K562 (cell line): Measurements from ENCODE around the gene SPATA20. TPM values are rescaled to one million over a fixed set of nuclear protein-coding genes. Genes with fewer than 3 reads are reported as not detected.

Source experiments
- ATAC-seq: fragments of 200-7000 bp; cut with Tn5 transposase; 3 replicates; pipeline ENCODE4 v1.9.1; 2020; ENCODE audit warnings: moderate library complexity
- BruUV-seq: library from RNA; stranded (reverse); fragments of 400-500 nt; replicated peaks from 2 replicates; lab custom pipeline; 2021; lab: Mats Ljungman, UMichigan
- CTCF ChIA-PET: fragments of 300-600 bp; formaldehyde crosslinking; extraction: SDS; loops from one replicate; lab custom pipeline; 2021; ENCODE audit warnings: low intra/inter-chr PET ratio; lab: Yijun Ruan, JAX
- POLR2A ChIA-PET: fragments of 300-600, 350-650 bp; sonication (Branson Sonifier 250); formaldehyde crosslinking; extraction: SDS; loops from one replicate; lab custom pipeline; 2021; ENCODE audit warnings: antibody characterized with exemption, inconsistent platforms; lab: Yijun Ruan, JAX
- DNase-seq, 4 experiments: peaks; one replicate each; pipeline versions ENCODE4 v3.0.0 to v3.0.0-alpha.2; 2011 to 2018; ENCODE audit warnings: low spot score in 3 of 4, mixed read lengths in 3 of 4; ENCODE audit errors: extremely low read depth in 1 of 4
- FAIRE-seq: peaks from 2 replicates; lab custom pipeline; 2011; peaks lifted over from hg19 to GRCh38; lab: Jason Lieb, UNC
- H2AFZ ChIP-seq: 2 replicates; pipeline ENCODE4 v1.6.0; 2011; ENCODE audit warnings: low read depth, low read length, control low read depth, inconsistent platforms
- H3K27ac ChIP-seq: fragments of 200-600 bp; 3 replicates; pipeline ENCODE4 v1.8.0; 2011; ENCODE audit warnings: low read depth, mild to moderate bottlenecking, control low read depth, inconsistent platforms, low read length, moderate library complexity, mixed read lengths; ENCODE audit errors: extremely low read depth
- H3K27me3 ChIP-seq, 2 experiments: fragments of 300-600 bp in 1 of 2; 2 replicates in 1 of 2; 3 replicates in 1 of 2; pipeline versions ENCODE4 v1.6.0 to v1.8.0; 2011; ENCODE audit warnings: inconsistent platforms in 2 of 2, low read length in 2 of 2, mild to moderate bottlenecking in 1 of 2, mixed read lengths in 1 of 2, moderate library complexity in 1 of 2; ENCODE audit not compliant: control insufficient read depth in 2 of 2, insufficient read depth in 2 of 2
- H3K36me3 ChIP-seq: fragments of 300-600 bp; 3 replicates; pipeline ENCODE4 v1.8.0; 2011; ENCODE audit warnings: mild to moderate bottlenecking, low read length, inconsistent platforms; ENCODE audit not compliant: control insufficient read depth, insufficient read depth
- H3K4me1 ChIP-seq, 2 experiments: fragments of 200-600 bp in 1 of 2; replicated peaks in 1 of 2; 2 replicates in 1 of 2; 3 replicates in 1 of 2; pipeline versions ENCODE4 v1.5.1 to v1.8.0; 2011; ENCODE audit warnings: inconsistent platforms in 2 of 2, low read length in 2 of 2, mild to moderate bottlenecking in 1 of 2, mixed read lengths in 1 of 2, moderate library complexity in 1 of 2; ENCODE audit not compliant: control insufficient read depth in 2 of 2, insufficient read depth in 2 of 2
- H3K4me2 ChIP-seq: 2 replicates; pipeline ENCODE4 v1.6.1; 2011; ENCODE audit warnings: low read length, control low read depth, inconsistent platforms, mixed read lengths; ENCODE audit not compliant: insufficient read depth
- H3K4me3 ChIP-seq: fragments of 200-600 bp; sonication (generic), shearing (Covaris generic); 2 replicates; pipeline ENCODE4 v1.5.1; 2016; ENCODE audit warnings: control low read depth, inconsistent platforms
- H3K79me2 ChIP-seq: fragments of 200-600 bp; 3 replicates; pipeline ENCODE4 v1.8.0; 2011; ENCODE audit warnings: low read length, inconsistent platforms; ENCODE audit not compliant: control insufficient read depth, insufficient read depth
- H3K9ac ChIP-seq, 2 experiments: 2 replicates each; pipeline versions ENCODE4 v1.6.0 to v1.6.1; 2011; ENCODE audit warnings: low read depth in 2 of 2, low read length in 2 of 2, control low read depth in 1 of 2, inconsistent platforms in 1 of 2, mild to moderate bottlenecking in 1 of 2, mixed read lengths in 1 of 2; ENCODE audit not compliant: insufficient read depth in 1 of 2
- H3K9me1 ChIP-seq: one replicate; pipeline ENCODE4 v1.6.0; 2011; ENCODE audit warnings: inconsistent platforms, mild to moderate bottlenecking, low read length, moderate library complexity; ENCODE audit not compliant: control insufficient read depth, insufficient read depth
- H3K9me3 ChIP-seq: replicated peaks from 2 replicates; pipeline ENCODE4 v1.5.1; 2011; ENCODE audit warnings: low read depth, low read length, inconsistent platforms; ENCODE audit not compliant: control insufficient read depth, insufficient read depth
- H4K20me1 ChIP-seq: replicated peaks from 2 replicates; pipeline ENCODE4 v1.6.1; 2011; ENCODE audit warnings: low read length, inconsistent platforms, mixed read lengths; ENCODE audit not compliant: control insufficient read depth, insufficient read depth
- BCOR ChIP-seq: fragments of 450-650 bp; IDR thresholded peaks from 2 replicates; pipeline ENCODE4 v1.6.1; 2016
- POLR2B ChIP-seq: fragments of 450-650 bp; IDR thresholded peaks from 2 replicates; pipeline ENCODE4 v1.6.1; 2018; ENCODE audit warnings: low read depth; ENCODE audit not compliant: partially characterized antibody
- RBM17 ChIP-seq: fragments of 200-400 bp; formaldehyde crosslinking; IDR thresholded peaks from 2 replicates; pipeline ENCODE4 v1.6.1; 2017; ENCODE audit warnings: low read depth, mild to moderate bottlenecking, low read length, borderline replicate concordance
- RBM25 ChIP-seq: fragments of 200-400 bp; formaldehyde crosslinking; IDR thresholded peaks from 2 replicates; pipeline ENCODE4 v1.6.1; 2018; ENCODE audit warnings: low read length, low read depth, moderate library complexity; ENCODE audit not compliant: severe bottlenecking
- SAFB ChIP-seq: fragments of 200-400 bp; formaldehyde crosslinking; IDR thresholded peaks from 2 replicates; pipeline ENCODE4 v1.6.1; 2017; ENCODE audit warnings: low read depth, low read length, borderline replicate concordance
- ZFP36 ChIP-seq: fragments of 150-350 bp; IDR thresholded peaks from 2 replicates; pipeline ENCODE4 v1.6.1; 2018; ENCODE audit warnings: low read length, low read depth; ENCODE audit not compliant: partially characterized antibody
- ZNF395 ChIP-seq: fragments of 200-800 bp; sonication (Bioruptor generic); IDR thresholded peaks from 2 replicates; pipeline ENCODE4 v1.6.1; 2017; ENCODE audit warnings: missing genetic modification characterization, missing compliant biosample characterization
- WGBS: fragments of 100-300 bp; shearing (Covaris generic); methylation state at CpG from one replicate; pipeline ENCODE4 v1.1.6; 2016; ENCODE audit warnings: low coverage, mixed read lengths; ENCODE audit not compliant: insufficient coverage; ENCODE audit errors: missing lambda C conversion rate; 5-methylcytosine and 5-hydroxymethylcytosine counted together
- in situ Hi-C: fragments of 300-500 bp; cut with MboI; formaldehyde crosslinking; loops from 4 replicates; pipeline ENCODE4 v1.15.0; 2018; ENCODE audit warnings: inconsistent platforms, mixed read lengths
- intact Hi-C: fragments of 100-400 bp; cut with micrococcal nuclease; formaldehyde crosslinking; loops from 2 replicates; pipeline ENCODE4 v1.14.2; 2022
- polyA plus RNA-seq, 8 experiments: library from polyadenylated mRNA; depleted of rRNA in 4 of 8; stranded (reverse) in 5 of 8; unstranded in 3 of 8; fragments of >200 nt; fragmentation: Nextera tagmentation in 2 of 8; fragmentation: Illumina TruSeq in 1 of 8; extraction: Ambion mirVana in 2 of 8; extraction: Trizol in 1 of 8; gene quantifications; 2 replicates each; pipeline versions ENCODE4 v1.2.1 to v1.2.3, GENCODE V29; 2011 to 2014; ENCODE audit warnings: inconsistent platforms in 1 of 8, missing spikeins in 1 of 8
- total RNA-seq, 7 experiments: library from RNA; depleted of rRNA in 6 of 7; stranded (reverse); fragments of >200 nt in 6 of 7; fragmentation: Illumina TruSeq in 2 of 7; extraction: Trizol in 2 of 7; gene quantifications; 2 replicates each; pipeline versions ENCODE4 v1.2.1 to v1.2.3, GENCODE V29; 2011 to 2021; ENCODE audit warnings: low replicate concordance in 1 of 7

Gene SPATA20
- total and polyA plus RNA-seq, 9 of the 15 experiments (the other 6 are each of a cell fraction or from before 2014, with no cell fraction given) = 0.08 to 4.0 (median 1.5) TPM

GRCh38 chr17:50539762-50540559, 7.0 kb upstream of the SPATA20 start:
- no peak for FAIRE-seq
- in situ Hi-C loops = loop anchor here (10.0 kb wide), 1 partner anchor 415 kb away; no protein-coding TSS in a partner anchor
- Histone ChIP-seq H3K4me2 (no peak overlapping the region), H4K20me1 (0 out of 2 replicates have a peak, but pooled peaks cover 7% of the 10 kb centered on the region), H3K79me2 (no peaks in the 10 kb centered on the region), H3K9me3 (no peaks in the 10 kb centered on the region), H3K4me3 (no peak overlapping the region)
- TF ChIP-seq RBM17 = no peak
- 0 out of 2 replicates have a peak, but pooled peaks have one; percentile 63 for TF ChIP-seq BCOR
- TF ChIP-seq ZFP36 = peak; percentile 48
- TF ChIP-seq ZNF395 = no peak
- TF ChIP-seq POLR2B = no peak
- TF ChIP-seq RBM25 = peak; percentile 71
- TF ChIP-seq SAFB = no peak
- TF ChIP-seq, all 486 proteins: peak for 3
- 0 out of 4 replicates have a peak overlapping the region, but pooled peaks of 1 of the 2 experiments have one; percentile 18 for H3K9ac ChIP-seq
- POLR2A ChIA-PET = interaction anchor here (0.7 kb wide), 1 partner anchor 27 kb away, joined by 3 read pairs; no protein-coding TSS in a partner anchor
- no peak overlapping the region for H3K27ac ChIP-seq
- WGBS = 51% methylated on average over 14 of the region's 15 CpGs
- intact Hi-C loops = no loop called here
- H2AFZ ChIP-seq = no peak overlapping the region
- H3K36me3 ChIP-seq = no peaks in the 10 kb centered on the region
- ATAC-seq = no peak
- no peaks in the 10 kb centered on the region for H3K9me1 ChIP-seq
- BruUV-seq = no TSS peak
- peaks cover 6 to 53% of the 10 kb centered on the region in 2 experiments; a peak in 4 of 5 replicates for H3K4me1 ChIP-seq
- peaks cover 0 to 19% of the 10 kb centered on the region in 2 experiments; a peak in 2 of 5 replicates for H3K27me3 ChIP-seq
- CTCF ChIA-PET = no interaction called here
- DNase-seq = peak in 3 of 4 experiments; percentile 33 to 36 (median 34)
